GM21619 (cell line): ENCODE data around the gene CACNB1.

Experiments used
- ATAC-seq: cut with Tn5 transposase; IDR thresholded peaks from one replicate; pipeline ENCODE4 v1.9.1; 2021; ENCODE audit not compliant: unreplicated experiment

Gene CACNB1

DNA sequence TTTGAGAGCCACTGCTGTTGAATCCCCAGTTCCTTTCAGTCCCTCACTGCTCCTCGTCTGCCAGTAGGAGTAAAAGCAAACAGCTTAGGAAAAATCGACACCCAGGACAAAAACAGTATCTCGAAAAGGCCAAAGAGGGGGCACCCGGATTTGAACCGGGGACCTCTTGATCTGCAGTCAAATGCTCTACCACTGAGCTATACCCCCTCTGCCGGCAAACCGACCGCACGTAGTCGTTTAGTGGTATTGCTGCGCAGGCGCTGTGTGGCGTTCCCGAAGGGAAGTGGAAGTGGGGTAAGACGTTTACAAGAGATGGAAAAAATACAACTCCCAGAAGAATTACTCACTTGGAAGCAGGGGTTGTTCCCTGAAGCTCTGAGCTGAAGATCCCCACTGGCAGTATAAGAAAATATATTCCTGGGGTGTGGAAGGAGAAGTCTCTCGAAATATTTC is 43.8 kb downstream of the CACNB1 start:
- ATAC-seq: peak; percentile 27

DNA sequence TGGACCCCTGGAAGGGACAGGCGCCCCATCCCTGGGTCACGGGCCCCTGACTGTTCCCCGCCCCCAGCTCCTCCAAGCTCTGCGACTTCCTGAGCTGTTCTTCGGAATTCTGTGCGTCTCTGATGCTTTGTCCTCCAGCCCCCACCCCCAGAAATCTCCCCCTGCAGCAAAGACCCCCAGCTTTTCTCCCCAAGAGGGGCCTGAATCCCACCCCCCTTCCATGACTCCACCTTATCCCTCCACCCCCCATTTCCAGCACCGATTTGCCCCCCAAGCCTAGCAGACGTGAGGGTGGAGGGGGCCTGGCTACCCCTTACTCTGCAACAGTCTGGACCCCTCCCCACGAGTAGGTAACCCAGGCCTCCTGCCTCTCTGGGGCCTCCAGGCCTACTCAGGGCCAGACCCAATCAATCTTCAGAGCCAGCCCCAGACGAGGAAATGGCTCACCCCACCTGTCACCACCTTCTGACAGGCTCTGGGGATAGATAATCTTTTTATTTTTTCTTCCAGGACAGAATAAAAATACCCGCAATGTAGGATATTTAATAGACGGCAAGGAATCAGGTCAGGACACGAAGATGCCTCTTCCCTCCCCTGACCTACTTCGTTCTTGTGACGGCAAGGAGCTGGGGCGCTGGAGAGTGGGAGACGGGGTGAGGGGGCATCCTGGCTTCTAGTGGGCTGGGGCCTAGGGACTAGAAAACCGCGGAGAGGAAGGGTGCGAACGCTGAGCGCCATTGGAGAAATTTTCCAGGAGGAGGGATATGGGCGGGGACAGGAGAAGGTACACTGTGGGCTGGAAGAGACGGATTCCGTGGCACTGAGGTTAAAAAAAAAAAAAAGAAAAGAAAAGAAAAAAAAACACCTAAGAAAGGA is 45.3 kb downstream of the CACNB1 start:
- ATAC-seq: no peak

DNA sequence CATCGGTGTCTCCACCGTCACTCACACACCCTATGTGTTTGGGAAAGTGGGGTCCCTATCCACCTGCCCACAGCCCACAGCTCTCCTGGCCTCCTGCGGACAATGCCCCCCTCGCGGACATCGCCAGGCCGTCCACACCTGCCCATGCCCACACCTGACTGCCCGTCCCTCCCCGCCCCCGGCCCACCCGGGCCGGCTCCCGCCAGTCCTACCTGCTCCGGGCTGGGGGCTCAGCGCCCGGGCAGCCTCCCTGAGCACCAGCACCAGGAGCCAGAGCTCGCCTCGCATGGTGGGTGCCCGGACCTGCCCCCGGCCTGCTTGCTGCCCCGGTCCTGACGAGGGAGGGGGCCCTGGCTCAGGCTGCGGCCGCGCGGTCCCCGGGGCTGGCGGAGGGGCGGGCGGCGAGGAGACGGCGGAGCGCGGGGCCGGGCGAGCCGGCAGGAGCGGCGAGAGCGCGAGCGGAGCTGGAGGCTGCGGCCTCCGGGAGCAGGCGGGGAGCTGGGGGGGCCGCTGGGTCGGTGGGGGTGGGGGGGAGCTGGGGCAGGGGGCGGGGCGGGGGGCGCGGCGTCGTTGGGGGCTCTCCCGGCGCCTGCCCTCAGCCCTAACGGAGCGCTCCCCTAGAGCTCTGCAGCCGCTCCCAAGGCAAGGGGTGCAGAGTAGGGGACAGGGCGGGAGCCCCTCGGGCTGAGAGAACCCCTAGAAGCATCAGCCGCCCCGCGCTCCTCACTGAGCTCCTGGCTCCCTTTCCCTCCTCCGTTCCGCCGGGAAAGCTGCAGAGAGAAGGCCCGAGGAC is 46.1 kb downstream of the CACNB1 start, which contains the start of gene PLXDC1:
Gene PLXDC1, minus strand, starts transcription at position 488 of the 793 bp plus-strand sequence. Its CDS starts 200 bp downstream, at position 288.
- ATAC-seq: no peak

DNA sequence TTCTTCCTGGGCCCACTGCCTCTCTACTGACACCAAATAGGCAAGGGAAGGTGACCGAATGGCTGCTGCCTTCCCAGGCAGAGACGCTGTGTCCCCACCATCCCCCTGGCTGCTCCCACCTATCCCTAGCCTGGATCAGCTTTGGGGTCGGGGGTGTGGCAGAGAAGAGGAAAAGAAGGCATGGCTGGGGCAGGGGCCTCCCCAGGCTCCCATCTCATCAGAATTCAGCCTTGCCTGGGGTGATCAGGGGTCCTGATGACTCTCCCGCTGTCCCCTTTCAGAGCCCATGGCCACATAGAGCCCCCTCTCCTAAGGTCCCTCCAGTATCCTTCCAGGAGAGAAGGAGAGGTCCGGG is 46.7 kb downstream of the CACNB1 start:
- no peak for ATAC-seq

DNA sequence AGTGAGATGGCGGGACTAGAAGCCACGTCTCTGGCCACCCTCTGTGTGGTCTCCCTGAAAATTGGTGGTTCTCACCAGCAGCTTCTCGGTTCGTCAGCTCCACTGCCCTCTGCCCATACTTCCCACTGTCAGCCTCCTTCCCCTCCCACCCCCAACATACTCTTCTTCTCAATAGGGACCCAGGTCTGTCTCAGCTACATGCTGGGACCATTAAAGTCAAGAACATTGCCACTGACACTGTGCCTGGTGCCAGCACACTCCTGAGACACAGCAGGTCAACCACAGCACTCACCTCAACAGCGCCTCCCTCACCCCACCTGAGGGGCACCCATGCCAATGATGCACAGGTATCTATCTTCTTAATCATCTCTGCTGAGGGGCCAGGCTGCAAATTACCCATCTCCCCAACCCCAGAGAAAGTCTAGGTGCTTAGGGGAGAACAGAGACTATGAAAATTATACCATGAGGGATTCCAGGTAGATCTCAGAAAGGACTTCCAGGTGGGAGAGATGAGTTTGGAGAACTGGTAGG is 47.3 kb downstream of the CACNB1 start:
- ATAC-seq: no peak

DNA sequence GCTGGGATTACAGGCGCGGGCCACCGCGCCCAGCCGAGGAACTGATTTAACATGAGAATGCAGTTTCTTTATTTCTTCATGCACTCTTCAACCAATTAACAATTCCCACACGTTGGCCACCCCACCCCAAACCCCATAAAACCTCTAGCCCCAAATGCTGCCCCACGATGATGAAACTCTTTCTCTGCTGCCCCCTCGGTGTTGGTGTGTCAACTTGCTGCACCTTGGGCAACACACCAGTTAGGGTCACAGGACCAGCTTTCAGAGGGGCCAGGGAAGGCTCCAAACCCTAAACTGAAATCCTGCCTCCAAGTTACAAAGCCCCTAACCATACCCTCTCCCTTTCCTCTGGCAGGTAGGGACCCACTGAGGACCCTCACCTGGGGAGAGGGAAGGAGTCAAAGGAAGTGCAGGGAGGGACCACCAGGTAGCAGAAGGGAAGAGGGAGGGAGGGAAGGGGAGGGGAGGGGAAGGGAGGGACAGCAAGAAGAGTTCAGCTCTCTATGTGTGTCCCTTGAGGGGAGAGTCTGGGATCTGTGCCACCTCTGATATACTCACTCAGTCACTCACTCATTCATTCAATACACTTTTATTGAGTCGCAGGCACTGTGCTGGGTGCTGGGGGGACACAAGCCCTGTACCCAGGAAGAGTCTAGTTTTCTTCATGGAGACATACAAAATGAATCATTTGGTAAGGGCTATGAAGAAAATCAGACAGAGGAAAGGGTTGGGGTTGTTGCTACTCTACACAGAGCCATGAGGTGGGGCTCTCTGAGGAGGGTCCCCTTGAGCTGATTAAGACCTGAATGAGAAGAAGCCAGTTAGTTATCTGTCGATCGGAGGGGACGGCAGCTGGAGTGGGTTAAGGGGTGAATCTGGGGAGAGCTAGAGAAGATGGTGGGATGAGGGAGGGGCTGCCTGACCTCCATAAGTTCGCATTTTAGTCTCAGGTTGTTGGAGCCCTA is 50.0 kb downstream of the CACNB1 start:
- no peak for ATAC-seq

DNA sequence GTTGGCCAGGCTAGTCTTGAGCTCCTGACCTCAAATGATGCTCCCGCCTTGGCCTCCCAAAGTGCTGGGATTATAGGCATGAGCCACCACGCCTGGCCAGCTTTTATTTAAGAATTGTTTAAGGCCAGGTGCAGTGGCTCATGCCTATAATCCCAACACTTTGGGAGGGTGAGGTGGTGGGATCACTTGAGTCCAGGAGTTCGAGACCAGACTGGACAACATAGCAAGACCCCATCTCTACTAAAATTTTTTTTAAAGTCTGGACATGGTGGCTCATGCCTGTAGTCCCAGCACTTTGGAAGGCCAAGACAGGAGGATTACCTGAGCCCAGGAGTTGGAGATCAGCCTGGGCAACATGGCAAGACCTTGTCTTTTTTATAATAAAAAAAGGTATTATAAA is 51.2 kb downstream of the CACNB1 start:
- no peak for ATAC-seq

DNA sequence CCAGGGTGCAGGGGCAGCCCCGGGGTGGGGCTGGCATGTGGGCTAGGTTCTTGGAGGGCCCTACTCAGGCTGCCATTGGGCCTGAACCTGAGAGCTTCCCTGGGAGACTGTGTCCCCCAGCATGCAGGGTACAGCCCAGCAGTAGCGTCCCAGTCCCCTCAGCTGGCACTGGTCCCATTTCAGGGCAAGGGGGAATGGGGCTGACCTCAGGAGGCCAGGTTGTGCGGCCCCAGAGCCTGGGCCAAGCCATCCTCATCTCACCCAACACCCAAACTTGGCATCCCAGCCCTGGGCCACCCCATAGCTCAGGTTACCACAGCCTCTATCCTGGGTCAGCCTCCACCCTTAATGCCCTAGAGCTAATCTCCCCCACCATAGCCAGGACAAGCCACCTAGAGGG is 52.3 kb downstream of the CACNB1 start:
- ATAC-seq: no peak

DNA sequence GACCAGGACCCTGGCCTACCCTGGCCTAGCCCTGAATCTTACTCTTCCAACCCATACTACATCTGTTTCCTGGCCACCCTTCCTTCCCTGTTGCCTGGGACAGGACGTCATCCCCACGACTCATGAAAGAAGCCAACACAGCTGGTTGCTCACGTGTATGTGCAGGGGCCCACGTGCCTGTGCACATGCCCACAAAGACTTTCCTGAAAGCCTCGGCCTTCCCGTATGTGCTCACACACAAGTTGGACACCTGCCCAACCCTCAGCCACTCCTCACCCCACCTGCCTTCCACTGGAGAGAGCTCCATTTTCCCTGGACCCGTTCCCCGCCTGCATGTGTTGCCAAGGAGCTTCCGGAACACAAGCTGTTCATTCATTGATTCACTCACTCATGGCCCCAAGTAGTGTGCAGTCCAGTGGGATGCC is 53.0 kb downstream of the CACNB1 start:
- no peak for ATAC-seq

DNA sequence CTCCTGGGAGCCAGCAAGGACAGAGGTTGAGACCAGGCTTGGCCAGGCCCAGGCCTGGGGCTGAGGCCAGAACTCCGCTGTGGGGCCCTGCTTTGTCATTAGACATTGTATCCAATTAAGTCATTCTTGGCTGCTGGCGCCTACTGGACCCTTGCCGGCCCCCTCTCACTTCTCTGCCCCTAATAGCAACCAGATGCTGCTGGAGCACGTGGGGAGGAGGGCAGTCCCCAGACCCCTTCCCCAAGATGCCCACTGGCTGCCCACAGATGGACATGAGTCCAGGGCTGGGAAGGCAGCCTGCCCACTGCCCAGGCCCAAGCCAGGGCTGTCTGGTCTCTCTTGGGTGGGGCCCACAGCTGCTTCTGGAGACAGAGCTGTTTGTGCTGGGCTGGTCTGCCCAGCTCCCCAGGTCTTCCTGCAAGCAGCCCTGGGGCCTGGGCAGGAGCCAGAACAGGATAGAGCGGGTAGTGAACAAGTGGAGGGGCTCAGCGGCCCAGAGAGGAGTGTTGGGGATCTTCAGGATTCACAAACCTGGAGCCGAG is 53.8 kb downstream of the CACNB1 start:
- no peak for ATAC-seq

DNA sequence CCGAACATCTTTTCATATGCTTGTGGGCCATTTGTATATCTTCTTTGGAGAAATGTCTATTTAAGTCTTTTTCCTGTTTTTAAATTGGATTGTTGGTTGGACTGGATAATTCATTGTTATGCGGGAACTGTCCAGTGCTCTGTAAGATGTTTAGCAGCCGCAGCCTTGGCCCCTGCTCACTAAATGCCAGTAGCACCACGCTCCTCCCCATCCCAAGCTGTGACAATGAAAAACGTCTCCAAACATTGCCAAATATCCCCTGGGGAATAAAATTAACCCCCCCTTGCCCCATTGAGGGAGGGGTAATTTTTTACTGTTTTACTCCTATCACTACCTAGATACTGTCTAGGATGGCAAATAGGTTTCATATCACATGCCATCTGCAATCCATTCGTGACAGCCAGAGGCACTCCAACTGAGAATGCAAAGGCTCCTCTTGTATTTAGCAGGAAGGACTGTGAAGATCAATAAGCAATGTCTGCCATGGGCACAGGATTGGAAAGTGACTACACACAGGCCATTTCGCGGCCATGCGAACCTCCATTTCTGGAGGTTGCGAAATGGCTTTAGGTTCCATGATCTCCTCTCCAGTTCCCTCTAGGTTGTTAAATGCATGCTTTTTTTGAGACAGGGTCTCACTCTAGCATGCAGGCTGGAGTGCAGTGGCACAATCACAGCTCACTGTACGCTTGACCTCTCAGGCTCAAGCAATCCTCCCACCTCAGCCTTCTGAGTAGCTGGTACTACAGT is 55.4 kb downstream of the CACNB1 start:
- no peak for ATAC-seq

DNA sequence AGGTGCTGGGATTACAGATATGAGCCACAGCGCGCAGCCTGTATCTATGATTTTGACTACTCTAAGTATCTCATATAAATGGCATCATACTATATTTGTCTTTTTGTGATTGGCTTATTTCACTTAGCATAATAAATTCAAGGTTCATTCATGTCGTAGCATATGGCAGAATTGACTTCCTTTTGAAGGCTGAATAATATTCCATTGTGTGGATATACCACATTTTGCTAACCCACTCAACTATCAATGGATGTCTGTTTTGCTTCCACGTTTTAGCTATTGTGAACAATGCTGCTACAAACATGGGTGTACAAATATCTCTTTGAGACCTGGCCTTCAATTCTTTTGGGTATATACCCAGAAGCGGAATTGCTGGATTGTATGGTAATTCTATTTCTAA is 56.2 kb downstream of the CACNB1 start:
- ATAC-seq: no peak

DNA sequence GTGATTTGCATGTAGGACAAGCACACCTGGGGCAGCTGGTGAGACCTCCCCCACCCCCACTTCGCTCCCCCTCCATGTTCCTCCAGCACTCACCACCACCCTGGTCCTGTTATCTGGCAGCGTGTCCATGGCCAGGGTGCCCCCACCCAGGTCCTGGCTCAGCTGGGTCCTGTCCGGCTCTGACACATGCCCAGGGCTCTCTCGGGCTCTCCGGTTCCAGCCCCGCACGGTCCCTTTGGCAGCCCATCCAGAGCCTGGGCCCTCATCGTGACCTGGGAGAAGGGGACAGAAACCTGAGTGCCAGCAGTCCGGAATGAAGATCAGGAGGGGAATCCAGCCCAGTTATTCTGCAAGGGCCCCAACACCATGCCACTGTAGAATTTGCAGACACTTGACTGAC is 57.9 kb downstream of the CACNB1 start:
- no peak for ATAC-seq

DNA sequence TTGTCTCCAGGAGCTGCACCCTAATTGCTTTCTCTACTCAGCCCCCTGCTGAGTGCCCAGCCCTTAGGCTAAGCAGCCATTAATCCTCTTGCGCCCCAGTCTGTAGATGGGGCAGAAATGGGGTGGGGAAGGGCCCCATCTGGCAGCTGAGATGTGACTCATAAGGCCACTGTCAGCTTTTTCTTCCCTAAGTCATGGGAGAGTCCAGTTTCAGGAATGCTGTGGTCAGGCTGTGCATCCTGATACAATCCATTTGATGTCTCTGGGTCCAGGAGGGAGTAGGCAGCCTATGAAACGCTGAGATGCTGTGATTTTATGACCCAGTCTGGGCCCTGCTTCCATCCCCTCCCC is 58.3 kb downstream of the CACNB1 start:
- no peak for ATAC-seq

DNA sequence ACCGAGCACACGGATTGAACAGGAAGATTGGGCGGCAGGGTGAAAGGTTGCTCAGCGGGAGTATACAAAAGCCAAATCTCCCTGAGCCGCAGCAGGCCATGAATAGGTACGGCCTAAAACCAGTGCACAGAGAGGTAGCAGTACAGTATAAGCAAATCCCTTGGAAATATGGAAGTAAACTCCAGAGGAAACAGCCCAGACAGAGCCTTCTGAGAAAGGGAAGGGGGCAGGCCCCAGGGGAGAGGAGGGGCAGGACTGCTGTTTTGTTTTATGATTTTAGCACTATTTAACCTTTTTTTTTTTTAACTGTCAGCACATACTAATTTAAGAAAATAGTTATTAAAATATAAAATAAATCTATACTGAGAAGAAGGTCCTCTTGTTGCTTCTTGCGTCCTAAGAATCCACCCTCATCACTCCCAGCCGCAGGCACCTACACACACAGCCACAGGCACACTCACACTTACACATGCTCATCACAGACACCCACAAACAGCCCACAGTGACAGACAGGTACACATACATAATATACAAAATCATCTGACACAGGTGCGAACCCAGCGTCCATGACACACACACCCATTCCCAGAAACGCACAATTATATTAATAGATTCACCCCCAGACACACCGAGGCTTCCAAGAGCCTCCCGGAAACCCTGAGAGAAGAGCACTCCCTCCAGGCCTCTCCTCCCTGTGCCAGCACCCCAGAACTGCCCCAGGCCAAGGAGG is 58.9 kb downstream of the CACNB1 start:
- no peak for ATAC-seq

DNA sequence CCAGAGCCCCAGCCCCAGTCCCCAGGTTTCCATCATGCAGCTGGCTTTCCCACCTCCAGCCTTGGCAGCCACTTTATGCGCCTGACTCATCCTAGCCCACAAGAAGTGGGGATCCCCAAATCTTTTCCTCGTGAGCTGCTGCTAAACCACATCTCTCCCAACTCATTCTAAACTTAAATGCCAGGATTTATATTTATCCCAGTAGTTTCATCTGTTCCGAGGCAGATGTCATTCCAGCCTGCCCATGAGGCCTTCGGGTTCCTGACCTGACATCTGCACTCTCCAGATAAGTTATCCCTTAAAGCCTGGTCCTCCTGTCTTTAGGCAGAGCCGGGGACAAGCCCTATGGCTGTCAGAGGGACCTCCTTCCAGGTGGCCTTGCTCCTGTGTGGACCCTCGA is 62.6 kb downstream of the CACNB1 start:
- no peak for ATAC-seq

DNA sequence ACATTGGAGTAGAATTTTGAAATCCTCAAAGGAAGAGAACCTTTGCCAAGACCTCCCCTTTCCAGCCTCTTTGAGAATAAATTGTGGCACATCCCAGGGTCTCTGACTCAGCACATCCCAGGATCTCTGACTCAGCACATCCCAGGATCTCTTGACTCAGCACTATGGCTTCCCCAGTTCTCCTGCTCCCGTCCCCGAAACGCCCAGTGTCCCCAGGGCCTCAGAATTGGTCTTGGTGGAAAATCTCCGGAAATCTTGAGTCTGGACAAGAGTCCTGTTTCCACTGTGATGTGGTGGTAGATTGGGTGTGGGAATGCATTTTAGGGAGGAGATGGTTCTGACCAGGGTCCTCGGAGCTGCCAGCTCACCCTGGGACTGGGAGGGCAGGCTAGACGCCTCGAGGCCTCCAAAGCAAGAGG is 65.3 kb downstream of the CACNB1 start:
- no peak for ATAC-seq

DNA sequence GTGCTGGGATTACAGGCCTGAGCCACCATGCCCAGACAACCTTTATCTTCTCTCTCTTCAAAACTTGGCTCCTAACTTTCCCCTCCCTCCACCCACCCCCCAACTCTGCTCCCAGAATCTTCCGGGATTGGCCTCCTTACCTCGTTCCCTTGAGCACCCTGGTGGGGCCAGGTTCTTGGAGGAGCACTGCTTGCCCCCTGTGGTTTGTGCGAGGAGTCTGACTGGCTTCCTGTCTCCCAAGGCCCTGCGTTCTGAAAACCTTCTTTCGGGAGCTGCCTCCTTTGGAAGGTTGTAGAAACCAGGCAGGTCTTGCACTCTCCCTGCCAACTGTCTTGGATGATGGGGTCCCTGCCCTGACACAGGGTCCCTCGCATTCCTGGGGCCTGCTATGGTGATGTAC is 65.9 kb downstream of the CACNB1 start:
- ATAC-seq: no peak

DNA sequence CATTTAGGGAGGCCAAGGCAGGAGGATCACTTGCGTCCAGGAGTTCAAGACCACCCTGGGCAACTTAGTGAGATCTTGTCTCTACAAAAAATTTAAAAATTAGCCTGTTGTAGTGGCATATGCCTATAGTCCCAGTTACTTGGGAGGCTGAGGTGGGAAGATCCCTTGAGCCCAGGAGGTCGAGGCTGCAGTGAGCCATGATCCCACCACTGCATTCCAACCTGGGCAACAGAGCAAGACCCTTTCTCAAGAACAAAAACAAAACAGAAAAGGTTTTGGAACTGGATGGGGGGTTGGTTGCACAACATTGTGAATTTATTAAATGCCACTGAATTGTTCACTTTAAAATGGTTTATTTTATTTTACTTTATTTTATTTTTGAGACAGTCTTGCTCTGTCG is 67.3 kb downstream of the CACNB1 start:
- no peak for ATAC-seq
